Astrocyte (in vitro differentiated cells and primary cell): Measurements from ENCODE around the gene HASPIN. TPM values are rescaled to one million over a fixed set of nuclear protein-coding genes. Genes with fewer than 3 reads are reported as not detected.

Source experiments
- DNase-seq: peaks from one replicate; pipeline ENCODE4 v3.0.0-alpha.2; 2010; ENCODE audit warnings: low read depth
- FAIRE-seq: peaks from 2 replicates; lab custom pipeline; 2011; peaks lifted over from hg19 to GRCh38; lab: Jason Lieb, UNC
- H2AFZ ChIP-seq: 2 replicates; pipeline ENCODE4 v1.6.0; 2012; ENCODE audit warnings: low read depth, low read length, inconsistent platforms
- H3K27ac ChIP-seq: 2 replicates; pipeline ENCODE4 v1.5.1; 2011; ENCODE audit warnings: low read depth, low read length, inconsistent platforms
- H3K27me3 ChIP-seq: 2 replicates; pipeline ENCODE4 v1.6.0; 2011; ENCODE audit warnings: low read length, inconsistent platforms; ENCODE audit not compliant: insufficient read depth
- H3K36me3 ChIP-seq: 2 replicates; pipeline ENCODE4 v1.5.1; 2011; ENCODE audit warnings: low read length, inconsistent platforms; ENCODE audit not compliant: insufficient read depth
- H3K4me1 ChIP-seq: 2 replicates; pipeline ENCODE4 v1.5.1; 2011; ENCODE audit warnings: low read length, inconsistent platforms; ENCODE audit not compliant: insufficient read depth
- H3K4me2 ChIP-seq: 2 replicates; pipeline ENCODE4 v1.6.0; 2012; ENCODE audit warnings: low read length, inconsistent platforms
- H3K4me3 ChIP-seq: 2 replicates; pipeline ENCODE4 v1.5.1; 2011; ENCODE audit warnings: low read depth, mild to moderate bottlenecking, low read length, inconsistent platforms; ENCODE audit not compliant: insufficient read depth
- H3K79me2 ChIP-seq: 2 replicates; pipeline ENCODE4 v1.6.0; 2012; ENCODE audit warnings: mild to moderate bottlenecking, low read length, inconsistent platforms; ENCODE audit not compliant: insufficient read depth
- H3K9ac ChIP-seq: 2 replicates; pipeline ENCODE4 v1.6.0; 2012; ENCODE audit warnings: mild to moderate bottlenecking, low read length, inconsistent platforms
- H3K9me3 ChIP-seq: 2 replicates; pipeline ENCODE4 v1.5.1; 2012; ENCODE audit warnings: low read depth, mild to moderate bottlenecking, low read length, inconsistent platforms; ENCODE audit not compliant: insufficient read depth
- H4K20me1 ChIP-seq: 2 replicates; pipeline ENCODE4 v1.6.0; 2012; ENCODE audit warnings: low read length, inconsistent platforms; ENCODE audit not compliant: insufficient read depth
- H3K27ac Mint-ChIP-seq: one replicate; pipeline ENCODE4 v1.8.0; 2021; ENCODE audit warnings: mild to moderate bottlenecking, mixed read lengths; ENCODE audit not compliant: unreplicated experiment
- H3K27me3 Mint-ChIP-seq: one replicate; pipeline ENCODE4 v1.8.0; 2021; ENCODE audit warnings: low read depth, mixed read lengths; ENCODE audit not compliant: unreplicated experiment
- H3K36me3 Mint-ChIP-seq: one replicate; pipeline ENCODE4 v1.8.0; 2021; ENCODE audit warnings: low read depth, mixed read lengths; ENCODE audit not compliant: unreplicated experiment
- H3K4me1 Mint-ChIP-seq: one replicate; pipeline ENCODE4 v1.8.0; 2021; ENCODE audit warnings: low read depth, mixed read lengths; ENCODE audit not compliant: unreplicated experiment
- H3K4me3 Mint-ChIP-seq: one replicate; pipeline ENCODE4 v1.8.0; 2021; ENCODE audit warnings: mild to moderate bottlenecking, moderate library complexity, mixed read lengths; ENCODE audit not compliant: unreplicated experiment
- H3K9me3 Mint-ChIP-seq: one replicate; pipeline ENCODE4 v1.8.0; 2021; ENCODE audit warnings: mild to moderate bottlenecking, mixed read lengths; ENCODE audit not compliant: unreplicated experiment
- CTCF ChIP-seq: IDR thresholded peaks from 2 replicates; pipeline ENCODE4 v1.5.1; 2011; ENCODE audit warnings: low read depth, mild to moderate bottlenecking, inconsistent platforms, low read length, moderate library complexity; ENCODE audit not compliant: insufficient read depth
- EZH2 ChIP-seq: IDR thresholded peaks from 2 replicates; pipeline ENCODE4 v1.6.1; 2012; ENCODE audit warnings: mild to moderate bottlenecking, low read length, inconsistent platforms; ENCODE audit not compliant: insufficient read depth
- total RNA-seq: library from RNA; stranded (reverse); gene quantifications from 2 replicates; pipeline ENCODE4 v1.2.1, GENCODE V29; 2021

Gene HASPIN
- total RNA-seq, 1 donor from 2014 or later, result 2.4 TPM

- Histone ChIP-seq H3K4me2 (no peak overlapping the region), H3K79me2 (peaks cover 4% of the 10 kb centered on the region), H2AFZ (no peak overlapping the region), H3K4me3 (no peak overlapping the region), H4K20me1 (peaks cover 4% of the 10 kb centered on the region), H3K36me3 (peaks cover 40% of the 10 kb centered on the region), H3K9ac (no peak overlapping the region), H3K9me3 (no peaks in the 10 kb centered on the region), H3K27me3 (no peaks in the 10 kb centered on the region), H3K27ac (no peak overlapping the region), H3K4me1 (peaks cover 16% of the 10 kb centered on the region)
- Mint-ChIP-seq H3K4me1 (peaks cover 8% of the 10 kb centered on the region), H3K27me3 (no peaks in the 10 kb centered on the region), H3K27ac (no peak overlapping the region), H3K4me3 (no peak overlapping the region), H3K36me3 (peaks cover 13% of the 10 kb centered on the region), H3K9me3 (no peaks in the 10 kb centered on the region)
- FAIRE-seq (no peak), DNase-seq (no peak)
- no peak for TF ChIP-seq CTCF
- TF ChIP-seq EZH2, result no peak
These were observed 8.4 kb upstream of the HASPIN start for GRCh38 chr17:3715296-3715695.

DNA sequence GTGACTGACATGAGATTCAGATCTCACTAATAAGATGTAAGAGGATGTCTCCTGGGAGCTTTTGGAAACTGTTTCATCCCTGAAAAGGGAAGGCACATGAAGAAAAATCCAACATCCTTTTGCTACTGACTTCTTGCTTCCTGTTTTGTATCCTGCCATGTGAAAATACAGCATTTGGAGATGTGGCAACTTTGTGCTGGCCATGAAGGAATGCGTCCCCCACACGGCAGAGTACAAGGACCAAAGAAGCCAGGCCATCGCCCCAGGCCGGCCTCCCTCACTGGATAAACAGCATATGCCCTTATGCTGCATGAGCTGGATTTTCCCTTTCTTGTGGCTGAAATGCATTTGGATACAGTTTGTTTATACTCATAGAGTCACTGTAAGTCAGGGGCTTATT, 5.5 kb upstream of the HASPIN start:
- peaks cover 19% of the 10 kb centered on the region for H3K4me1 ChIP-seq
- no peak overlapping the region for H3K4me3 ChIP-seq
- Mint-ChIP-seq H3K4me1 (peaks cover 18% of the 10 kb centered on the region), H3K36me3 (peaks cover 7% of the 10 kb centered on the region), H3K9me3 (no peaks in the 10 kb centered on the region), H3K4me3 (no peak overlapping the region), H3K27me3 (no peaks in the 10 kb centered on the region), H3K27ac (no peak overlapping the region)
- no peak for DNase-seq
- H3K9me3 ChIP-seq, result no peaks in the 10 kb centered on the region
- H3K27me3 ChIP-seq, result no peaks in the 10 kb centered on the region
- H3K36me3 ChIP-seq, result peaks cover 38% of the 10 kb centered on the region
- no peak overlapping the region for H3K4me2 ChIP-seq
- no peak overlapping the region for H3K9ac ChIP-seq
- no peak overlapping the region for H3K27ac ChIP-seq
- no peak overlapping the region for H2AFZ ChIP-seq
- no peak for TF ChIP-seq CTCF
- TF ChIP-seq EZH2, result no peak
- H4K20me1 ChIP-seq, result peaks cover 4% of the 10 kb centered on the region
- no peak for FAIRE-seq
- H3K79me2 ChIP-seq, result peaks cover 14% of the 10 kb centered on the region

DNA sequence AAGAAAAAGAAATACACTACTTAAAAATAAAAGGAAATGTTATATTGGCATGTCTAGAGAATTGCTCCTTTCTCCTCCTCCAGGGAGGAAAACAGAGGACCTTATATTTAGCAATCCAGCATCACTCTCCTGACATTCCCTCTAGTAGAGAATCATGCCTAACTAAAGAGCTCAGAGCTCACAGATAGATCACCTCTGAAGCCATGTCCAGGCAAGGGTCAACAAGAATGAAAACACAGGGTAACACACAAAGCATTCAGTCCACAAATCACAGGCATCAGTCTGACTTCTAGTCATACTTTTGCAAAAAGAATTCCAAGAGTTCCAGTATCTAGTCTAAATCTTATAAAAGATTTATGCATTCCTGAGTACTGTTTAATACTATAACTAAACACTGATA, 4.4 kb upstream of the HASPIN start:
- Histone ChIP-seq H3K79me2 (peaks cover 23% of the 10 kb centered on the region), H3K4me2 (no peak overlapping the region), H3K4me1 (peaks cover 20% of the 10 kb centered on the region), H3K27ac (no peak overlapping the region), H3K9me3 (no peaks in the 10 kb centered on the region), H3K27me3 (no peaks in the 10 kb centered on the region), H3K9ac (no peak overlapping the region), H3K4me3 (no peak overlapping the region), H3K36me3 (peaks cover 38% of the 10 kb centered on the region), H4K20me1 (peaks cover 4% of the 10 kb centered on the region), H2AFZ (no peak overlapping the region)
- no peaks in the 10 kb centered on the region for H3K9me3 Mint-ChIP-seq
- FAIRE-seq, result no peak
- H3K4me1 Mint-ChIP-seq, result peaks cover 18% of the 10 kb centered on the region
- H3K27me3 Mint-ChIP-seq, result no peaks in the 10 kb centered on the region
- no peak for TF ChIP-seq CTCF
- TF ChIP-seq EZH2, result no peak
- H3K36me3 Mint-ChIP-seq, result peaks cover 7% of the 10 kb centered on the region
- no peak for DNase-seq
- H3K27ac Mint-ChIP-seq, result no peak overlapping the region
- H3K4me3 Mint-ChIP-seq, result no peak overlapping the region
